PC-9 (cell line): ENCODE results near the gene ABCA12.

Experiments used
- EZH2 ChIP-seq: fragments of 200-600 bp; sonication (generic); IDR thresholded peaks from 2 replicates; pipeline ENCODE4 v1.8.0; 2017; ENCODE audit warnings: antibody characterized with exemption, low read depth
- TF ChIP-seq, protein P1 (sequence below): fragments of 200-600 bp; sonication (generic); conservative IDR thresholded peaks from 2 replicates; pipeline ENCODE4 v1.6.1; 2017; ENCODE audit warnings: mixed run types, antibody characterized with exemption, mild to moderate bottlenecking, moderate library complexity

- no peak for TF ChIP-seq EZH2
- TF ChIP-seq, protein P1, sequence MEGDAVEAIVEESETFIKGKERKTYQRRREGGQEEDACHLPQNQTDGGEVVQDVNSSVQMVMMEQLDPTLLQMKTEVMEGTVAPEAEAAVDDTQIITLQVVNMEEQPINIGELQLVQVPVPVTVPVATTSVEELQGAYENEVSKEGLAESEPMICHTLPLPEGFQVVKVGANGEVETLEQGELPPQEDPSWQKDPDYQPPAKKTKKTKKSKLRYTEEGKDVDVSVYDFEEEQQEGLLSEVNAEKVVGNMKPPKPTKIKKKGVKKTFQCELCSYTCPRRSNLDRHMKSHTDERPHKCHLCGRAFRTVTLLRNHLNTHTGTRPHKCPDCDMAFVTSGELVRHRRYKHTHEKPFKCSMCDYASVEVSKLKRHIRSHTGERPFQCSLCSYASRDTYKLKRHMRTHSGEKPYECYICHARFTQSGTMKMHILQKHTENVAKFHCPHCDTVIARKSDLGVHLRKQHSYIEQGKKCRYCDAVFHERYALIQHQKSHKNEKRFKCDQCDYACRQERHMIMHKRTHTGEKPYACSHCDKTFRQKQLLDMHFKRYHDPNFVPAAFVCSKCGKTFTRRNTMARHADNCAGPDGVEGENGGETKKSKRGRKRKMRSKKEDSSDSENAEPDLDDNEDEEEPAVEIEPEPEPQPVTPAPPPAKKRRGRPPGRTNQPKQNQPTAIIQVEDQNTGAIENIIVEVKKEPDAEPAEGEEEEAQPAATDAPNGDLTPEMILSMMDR = no peak
These were observed 7.2 kb upstream of the ABCA12 start for GRCh38 chr2:215145611-215146010.
